IPS-NIHi7 (cell line): ENCODE data around the gene TYW1.
"Not testable (repeated sequence)": the region's sequence is repeated elsewhere in the genome, so short reads cannot be mapped to it uniquely, and the experiment has no call there.

Experiments used
- DNase-seq: peaks from one replicate; pipeline ENCODE4 v3.0.0; 2012; ENCODE audit warnings: mixed read lengths; ENCODE audit errors: extremely low spot score

The TYW1 gene

GRCh38 chr7:67191002-67191720, 194.5 kb downstream of the TYW1 start:
- not testable (repeated sequence) for DNase-seq

DNA sequence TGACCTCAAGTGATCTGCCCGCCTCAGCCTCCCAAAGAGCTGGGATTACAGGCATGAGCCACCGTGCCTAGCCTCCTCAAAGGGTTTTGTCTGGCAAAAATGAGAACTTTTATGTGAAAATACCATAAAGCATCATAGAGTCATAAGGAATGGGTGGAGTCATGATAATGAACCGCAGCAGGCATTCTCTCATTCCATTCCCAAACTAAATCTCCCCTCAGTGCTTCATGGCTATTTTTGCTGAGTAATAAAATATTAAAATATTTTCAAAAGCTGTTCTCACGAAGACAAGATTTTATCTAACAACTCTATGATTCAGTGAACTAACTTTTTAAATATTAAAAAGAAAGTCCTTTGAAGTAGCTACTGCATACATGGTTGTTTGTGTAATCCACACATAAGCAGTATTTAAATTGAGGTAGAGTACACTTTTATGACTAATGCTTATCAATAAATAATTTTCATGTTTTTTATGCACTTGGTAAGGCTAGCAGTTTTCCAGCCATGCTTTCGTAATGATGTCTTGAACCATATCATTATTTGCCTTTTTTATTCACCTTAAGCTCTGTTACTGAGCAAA, 195.6 kb downstream of the TYW1 start:
- not testable (repeated sequence) for DNase-seq

GRCh38 chr7:67192889-67193613, 196.4 kb downstream of the TYW1 start:
- not testable (repeated sequence) for DNase-seq

DNA sequence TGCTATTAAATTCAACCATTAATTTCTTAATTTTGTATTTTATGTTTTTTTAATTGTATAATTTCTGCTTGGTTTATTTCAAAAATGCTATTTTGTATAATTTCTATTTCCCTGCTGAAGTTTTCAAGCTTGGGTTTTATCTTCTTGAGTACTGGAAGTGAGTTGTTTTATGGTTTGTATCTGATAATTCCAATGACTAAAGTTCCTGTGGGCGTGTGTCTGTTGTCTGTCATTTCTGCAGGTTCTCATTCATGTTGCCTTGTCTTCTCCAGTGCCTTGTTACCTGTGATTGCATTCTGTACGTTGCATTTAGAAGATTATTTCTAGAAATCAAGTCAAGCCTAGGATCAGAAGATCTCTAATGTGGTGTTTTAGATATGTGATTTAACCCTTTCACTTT, 199.5 kb downstream of the TYW1 start:
- not testable (repeated sequence) for DNase-seq

GRCh38 chr7:67198865-67199526, 202.4 kb downstream of the TYW1 start:
- not testable (repeated sequence) for DNase-seq

DNA sequence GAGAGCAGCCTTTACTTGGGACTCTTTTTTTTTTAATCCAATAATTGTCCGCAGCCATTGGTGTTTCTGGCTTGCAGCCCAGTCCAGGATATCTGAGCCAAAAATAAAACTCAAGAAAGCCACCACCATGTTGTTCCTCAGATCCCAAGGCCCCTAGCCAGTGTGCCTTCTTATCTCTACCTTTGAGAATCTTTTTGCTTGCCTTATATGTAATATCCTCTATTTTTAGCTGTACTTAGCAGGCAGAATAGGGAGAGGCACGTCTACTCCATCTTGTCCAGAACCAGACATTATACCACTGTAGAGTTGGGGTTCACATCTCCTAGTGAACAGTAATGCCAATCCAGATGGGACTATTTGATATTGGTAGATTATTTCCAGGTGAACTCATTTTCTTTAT, 209.1 kb downstream of the TYW1 start:
- not testable (repeated sequence) for DNase-seq

GRCh38 chr7:67206452-67206851, 209.8 kb downstream of the TYW1 start:
- DNase-seq: no peak

- not testable (repeated sequence) for DNase-seq
Observed at GRCh38 chr7:67208656-67209055, 212.0 kb downstream of the TYW1 start.

DNA sequence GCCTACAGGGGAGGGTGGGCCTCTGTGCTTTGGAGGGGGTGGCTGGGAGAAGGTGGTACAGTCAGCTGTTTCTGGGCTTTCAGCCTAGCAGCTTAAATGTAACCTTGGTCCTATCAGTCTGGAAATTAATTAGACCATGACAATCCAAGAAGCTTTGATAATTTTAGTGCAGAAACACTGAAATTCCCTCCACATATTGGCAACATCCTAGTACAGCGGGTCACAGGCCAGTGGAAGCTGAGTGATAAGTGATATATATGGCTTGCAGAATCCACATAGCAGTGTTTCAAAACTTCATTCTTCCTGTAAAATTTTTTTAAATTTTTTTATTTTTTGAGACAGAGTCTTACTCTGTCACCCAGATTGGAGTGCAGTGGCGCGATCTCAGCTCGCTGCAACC, 212.6 kb downstream of the TYW1 start:
- DNase-seq: no peak

DNA sequence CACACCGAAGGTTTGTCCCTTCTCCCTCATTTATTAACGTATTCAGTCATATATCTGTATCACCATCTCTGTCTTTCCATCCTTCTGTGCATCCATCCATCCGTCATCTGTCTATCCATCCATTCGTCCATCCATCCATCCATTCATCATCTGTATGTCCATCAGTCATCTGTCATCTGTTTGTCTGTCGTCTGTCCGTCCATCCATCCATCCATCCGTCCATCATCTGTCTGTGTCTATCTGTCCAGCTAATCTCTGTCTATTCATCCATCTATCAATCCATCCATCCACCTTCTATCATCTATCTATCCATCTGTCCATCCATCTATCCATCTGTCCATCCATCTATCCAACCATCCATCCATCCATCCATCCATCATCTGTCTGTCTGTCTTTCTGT, 213.9 kb downstream of the TYW1 start:
- no peak for DNase-seq

DNA sequence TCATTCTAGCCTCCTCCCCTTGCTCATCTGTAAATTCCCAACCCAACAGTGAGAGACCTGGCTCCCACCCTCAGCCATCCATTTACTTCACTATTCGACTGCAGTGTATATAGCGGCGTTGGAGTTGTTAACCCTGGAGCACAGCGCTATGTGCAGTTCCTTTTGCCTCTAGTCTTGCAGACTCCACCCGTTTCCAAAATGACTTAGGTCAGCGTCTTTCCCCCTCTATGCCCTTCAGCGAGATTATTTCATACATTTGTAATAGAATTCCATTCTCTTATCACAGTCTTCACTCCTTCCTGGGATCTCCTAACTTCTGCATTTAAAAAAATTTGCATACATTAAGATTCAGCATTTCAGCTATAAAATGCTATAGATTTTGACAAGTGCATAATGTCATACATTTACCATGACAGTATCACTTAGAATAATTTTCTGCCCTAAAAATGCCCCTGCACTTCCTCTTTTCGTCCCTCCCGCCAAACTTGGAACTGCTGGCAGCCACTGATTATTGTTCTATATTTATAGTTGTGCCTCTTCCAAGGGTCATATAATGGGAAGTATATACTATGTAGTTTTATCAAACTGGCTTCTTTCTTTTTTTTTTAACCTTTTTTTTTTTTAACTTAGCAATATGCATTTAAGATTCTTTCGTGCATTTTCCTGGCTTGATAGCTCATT, 215.2 kb downstream of the TYW1 start:
- DNase-seq: not testable (repeated sequence)

DNA sequence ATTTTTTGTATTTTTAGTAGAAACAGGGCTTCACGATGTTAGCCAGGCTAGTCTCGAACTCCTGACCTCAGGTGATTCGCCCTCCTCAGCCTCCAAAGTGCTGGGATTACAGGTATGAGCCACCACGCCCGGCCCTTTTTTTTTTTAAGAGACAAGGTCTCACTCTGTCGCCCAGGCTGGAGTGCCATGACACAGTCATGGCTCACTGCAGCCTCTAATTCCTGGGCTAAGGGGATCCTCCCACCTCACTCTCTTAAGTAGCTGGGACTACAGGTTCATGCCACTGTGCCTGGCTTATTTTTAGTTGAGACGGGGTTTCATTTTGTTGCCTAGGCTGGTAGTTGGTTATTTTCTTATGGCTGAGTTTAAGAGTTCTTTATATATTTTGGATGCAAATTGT, 216.4 kb downstream of the TYW1 start:
- not testable (repeated sequence) for DNase-seq

DNA sequence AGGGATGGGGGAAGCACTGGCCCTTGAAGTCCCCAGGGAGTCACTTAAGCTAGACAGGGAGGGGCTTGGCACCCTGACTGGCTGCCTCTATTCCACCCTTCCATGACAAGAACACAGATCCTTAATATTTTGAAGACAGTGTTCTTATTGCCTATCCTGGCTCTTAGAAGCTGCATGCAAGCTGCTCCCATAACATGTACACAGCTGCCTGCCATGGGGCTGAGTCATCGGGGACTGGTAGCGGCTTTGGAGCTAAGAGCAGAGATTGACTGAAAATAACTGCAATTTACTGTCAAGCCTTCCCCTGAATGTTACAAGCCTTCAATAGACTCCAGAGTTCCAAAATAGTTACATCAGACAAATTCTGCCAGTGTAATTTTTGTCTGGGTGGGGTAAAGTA, 226.9 kb downstream of the TYW1 start:
- peak; percentile 15 for DNase-seq

DNA sequence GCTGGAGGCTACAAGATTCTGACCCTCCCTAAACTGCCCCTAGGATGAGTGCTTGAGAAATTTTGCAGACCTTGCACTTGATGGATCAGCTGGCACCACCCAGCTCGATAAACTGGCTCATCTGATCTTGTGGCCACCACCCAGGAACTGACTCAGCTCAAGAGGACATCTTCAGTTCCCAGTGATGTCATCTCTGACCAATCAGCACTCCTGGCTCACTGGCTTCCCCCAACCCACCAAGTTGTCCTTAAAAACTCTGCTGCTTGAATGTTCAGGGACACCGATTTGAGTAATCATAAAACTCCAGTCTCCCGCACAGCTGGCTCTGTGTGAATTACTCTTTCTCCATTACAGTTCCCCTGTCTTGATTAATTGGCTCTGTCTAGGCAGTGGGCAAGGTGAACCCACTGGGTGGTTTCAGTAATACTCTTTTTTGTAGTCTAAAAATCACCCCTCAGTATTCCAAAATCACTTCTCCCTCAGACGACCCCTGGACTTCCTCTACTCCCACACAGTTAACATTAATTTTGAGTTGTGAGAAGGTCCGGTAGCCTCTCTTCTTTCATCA, 229.8 kb downstream of the TYW1 start:
- not testable (repeated sequence) for DNase-seq

- not testable (repeated sequence) for DNase-seq
Observed at GRCh38 chr7:67226967-67227366, 230.3 kb downstream of the TYW1 start.

DNA sequence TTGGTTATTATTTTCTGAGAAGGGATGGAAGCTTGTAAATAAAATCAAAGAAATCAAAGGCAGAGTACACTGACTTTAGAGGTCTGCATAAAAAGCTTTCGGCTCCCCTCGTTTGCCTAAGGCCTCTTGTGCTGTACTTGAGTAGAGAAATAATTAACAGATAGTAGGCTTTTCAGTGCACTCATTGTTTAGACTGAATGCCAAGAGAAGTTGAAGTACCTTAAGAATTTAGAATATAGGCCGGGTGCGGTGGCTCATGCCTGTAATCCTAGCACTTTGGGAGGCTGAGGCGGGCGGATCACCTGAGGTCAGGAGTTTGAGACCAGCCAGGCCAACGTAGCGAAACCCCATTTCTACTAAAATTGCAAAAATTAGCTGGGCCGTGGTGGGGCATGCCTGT, 232.4 kb downstream of the TYW1 start:
- DNase-seq: not testable (repeated sequence)

DNA sequence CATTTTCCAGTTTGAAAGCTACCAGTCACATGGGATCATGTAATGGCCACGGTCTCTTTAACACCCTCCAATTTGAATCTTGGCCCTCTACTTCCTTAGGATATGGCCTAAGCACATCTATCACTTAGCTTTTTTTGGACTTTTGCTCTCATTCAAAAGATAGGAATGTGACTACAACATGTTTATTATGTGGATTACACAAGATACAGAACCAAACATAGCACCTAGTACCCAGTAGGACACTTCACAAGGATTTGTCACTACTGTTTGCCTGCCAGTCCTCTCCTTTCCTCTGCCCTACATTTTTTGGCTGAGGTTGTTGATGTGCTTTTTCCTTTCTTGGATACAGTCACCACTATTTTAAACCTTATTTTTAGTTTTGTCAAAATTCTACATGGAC, 233.4 kb downstream of the TYW1 start:
- DNase-seq: not testable (repeated sequence)

- DNase-seq: not testable (repeated sequence)
Observed at GRCh38 chr7:67233506-67233905, 236.9 kb downstream of the TYW1 start.

GRCh38 chr7:67236216-67236615, 239.6 kb downstream of the TYW1 start:
- DNase-seq: not testable (repeated sequence)

GRCh38 chr7:67242871-67243270, 246.2 kb downstream of the TYW1 start:
- DNase-seq: not testable (repeated sequence)

DNA sequence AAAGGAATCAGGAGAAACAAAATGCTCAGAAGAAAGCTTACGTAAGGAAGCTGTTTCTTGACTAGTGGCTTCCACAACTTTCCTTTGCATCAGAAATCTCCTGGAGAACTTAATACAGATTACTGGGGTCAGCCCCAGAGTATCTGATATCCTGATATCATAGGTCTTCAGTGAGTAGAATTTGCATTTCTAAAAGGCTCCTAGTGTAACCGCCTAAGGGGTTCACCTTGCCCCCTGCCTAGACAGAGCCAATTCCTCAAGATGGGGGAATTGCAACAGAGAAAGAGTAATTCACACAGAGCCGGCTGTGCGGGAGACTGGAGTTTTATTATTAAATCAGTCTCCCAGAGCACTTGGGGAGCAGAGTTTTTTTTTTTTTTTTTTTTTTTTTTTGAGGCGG, 251.7 kb downstream of the TYW1 start:
- not testable (repeated sequence) for DNase-seq
